NCI-H526 (cell line): ENCODE measurements around the gene CLECL1.

ENCODE experiments used
- DNase-seq, 2 experiments: peaks; one replicate each; lab custom pipeline; 2025; lab: John Stamatoyannopoulos, UW

The CLECL1 gene

DNA sequence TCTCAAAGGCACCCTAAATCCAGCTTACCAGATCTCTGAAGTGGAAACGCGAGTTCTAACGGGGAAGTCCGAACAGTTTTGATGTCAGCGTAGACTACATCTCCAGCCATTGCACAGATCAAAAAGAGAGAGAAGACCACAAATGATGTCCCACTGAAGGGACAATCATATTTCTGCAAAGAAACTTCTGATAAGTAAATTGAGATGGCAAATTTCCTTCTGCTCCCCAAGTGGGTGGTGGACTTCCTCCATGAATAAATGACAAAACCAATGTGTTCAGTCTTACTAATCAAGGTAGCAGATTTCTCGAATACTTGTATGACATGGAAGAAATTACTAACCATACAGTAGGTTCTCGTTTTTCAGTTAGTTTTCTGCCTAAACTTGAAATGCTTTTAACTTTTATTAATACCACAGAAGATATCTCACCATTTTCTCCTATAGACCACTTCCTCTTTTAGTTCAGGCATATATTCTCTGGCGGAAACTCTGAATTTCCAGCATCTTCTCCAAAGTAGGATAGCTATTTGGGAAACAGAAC lies at the start of gene CLECL1:
Gene CLECL1, minus strand, starts transcription at position 177 of the 541 bp plus-strand sequence.
- DNase-seq, result no peak

DNA sequence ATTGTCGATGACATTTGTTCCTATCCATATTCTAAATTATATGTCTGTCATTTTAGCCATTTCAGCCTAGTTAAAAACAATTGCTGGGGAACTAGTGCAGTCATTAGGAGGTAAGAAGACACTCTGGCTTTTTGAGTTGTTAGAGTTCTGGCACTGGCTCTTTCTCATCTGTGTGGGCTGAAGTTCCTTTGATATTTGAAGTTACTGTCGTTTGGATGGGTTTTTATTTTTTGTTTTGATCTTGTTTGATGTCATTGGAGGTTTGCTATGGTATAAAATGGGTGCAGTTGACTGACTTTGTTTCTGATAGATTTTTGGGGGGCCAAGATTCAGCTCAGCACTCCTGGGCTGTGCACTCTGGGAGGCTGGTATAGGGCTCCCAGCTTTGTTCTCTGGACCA lies 48.5 kb upstream of the CLECL1 start:
- DNase-seq, result no peak

DNA sequence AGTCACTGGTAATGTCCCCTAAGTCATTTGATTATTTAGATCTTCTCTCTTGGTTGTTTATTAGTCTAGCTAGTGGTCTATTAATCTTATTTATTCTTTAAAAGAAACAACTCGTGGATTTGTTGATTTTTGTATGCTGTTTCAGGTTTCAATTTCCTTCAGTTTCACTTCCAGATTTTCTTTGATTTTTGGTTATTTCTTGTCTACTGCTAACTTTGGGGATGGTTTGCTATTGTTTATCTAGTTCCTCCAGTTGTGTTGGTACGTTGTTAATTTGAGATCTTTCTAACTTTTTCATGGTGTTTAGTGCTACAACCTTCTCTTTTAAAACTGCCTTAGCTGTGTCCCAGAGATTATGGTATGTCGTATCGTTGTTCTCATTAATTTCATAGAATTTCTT lies 46.3 kb upstream of the CLECL1 start:
- no peak for DNase-seq

DNA sequence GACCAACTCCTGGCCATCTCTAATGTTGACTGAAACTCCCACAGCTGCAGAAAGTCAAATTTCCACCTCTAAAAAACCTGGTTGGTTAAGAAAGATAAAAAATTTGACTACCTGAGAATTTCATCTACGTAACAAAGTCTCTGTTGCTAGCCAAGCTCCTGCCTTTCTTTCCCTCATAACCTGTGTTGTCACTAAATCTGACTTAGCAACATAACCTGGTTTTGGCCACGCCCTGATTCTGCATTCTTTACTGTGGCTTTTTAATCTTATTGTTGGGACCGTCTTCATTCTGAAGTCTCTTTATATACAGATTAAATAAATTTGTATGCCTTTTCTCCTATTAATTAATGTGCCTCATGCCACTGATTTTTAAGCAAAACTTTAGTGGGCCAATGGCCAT lies 43.9 kb upstream of the CLECL1 start:
- no peak for DNase-seq

DNA sequence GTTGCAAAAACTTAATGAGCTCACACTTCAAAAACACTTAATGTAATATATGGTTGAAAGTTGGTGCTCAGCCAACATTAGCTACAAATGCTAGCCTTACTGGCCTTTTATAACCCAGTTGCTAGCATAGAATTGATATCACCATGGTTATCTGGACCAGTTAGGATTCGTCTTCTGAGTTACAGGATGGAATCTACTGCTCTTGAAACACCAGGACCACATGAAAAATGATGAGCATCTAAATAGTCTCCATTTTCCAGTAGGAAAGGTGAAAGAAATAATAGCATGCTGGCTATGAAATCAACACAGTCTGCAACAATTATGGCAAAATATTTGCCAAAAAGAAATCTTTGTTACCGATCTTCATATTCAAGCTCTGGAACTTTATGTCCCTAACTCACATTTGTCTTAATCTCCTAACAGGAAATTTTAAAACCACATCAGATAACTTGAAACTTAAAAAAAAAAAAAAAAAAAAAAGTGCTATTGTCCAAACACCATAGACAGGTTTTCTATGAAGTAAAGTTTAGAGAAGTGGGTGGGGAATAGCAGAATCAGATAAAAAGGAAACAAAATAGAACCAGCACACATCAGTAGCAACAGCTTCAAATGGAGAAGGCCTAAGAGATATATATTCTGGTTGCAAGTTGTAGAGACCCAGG lies 40.5 kb upstream of the CLECL1 start:
- DNase-seq, result no peak

DNA sequence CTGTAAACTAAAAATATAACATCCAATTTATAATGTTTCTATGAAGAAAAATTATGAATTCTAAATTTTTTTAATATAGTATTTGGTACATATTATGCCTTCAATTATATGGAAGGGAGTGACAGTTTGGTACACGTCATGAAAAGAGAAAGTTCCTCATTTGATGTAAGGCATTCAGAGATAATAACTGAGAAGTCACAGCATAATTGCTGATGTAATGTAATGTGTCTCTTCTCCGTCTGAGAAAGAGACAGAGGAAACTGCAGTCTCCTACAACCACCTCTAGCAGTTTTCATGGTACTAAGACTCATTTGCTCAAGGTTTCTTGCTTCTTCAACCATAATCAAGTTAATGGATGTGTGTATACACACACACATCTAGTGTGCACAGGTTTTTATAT lies 30.1 kb upstream of the CLECL1 start:
- DNase-seq, result no peak

DNA sequence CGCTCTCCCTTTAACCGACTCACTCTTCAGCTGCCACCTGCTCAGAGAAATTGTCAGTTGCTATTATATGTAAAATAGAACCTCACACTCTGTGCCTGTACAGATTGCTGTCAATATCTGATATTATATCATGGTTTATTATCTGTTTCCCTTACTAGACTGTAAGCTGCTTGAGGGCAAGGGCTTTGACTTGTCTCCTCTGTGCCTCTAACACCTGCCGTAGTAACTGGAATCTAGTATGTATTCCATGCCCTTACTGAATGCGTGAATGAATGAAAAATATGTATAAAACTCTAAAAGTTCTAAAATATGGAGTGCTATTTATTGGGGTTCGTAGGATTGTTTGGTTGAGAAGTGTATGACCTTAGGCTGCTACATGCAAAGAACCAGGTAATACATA lies 29.5 kb upstream of the CLECL1 start:
- no peak for DNase-seq

DNA sequence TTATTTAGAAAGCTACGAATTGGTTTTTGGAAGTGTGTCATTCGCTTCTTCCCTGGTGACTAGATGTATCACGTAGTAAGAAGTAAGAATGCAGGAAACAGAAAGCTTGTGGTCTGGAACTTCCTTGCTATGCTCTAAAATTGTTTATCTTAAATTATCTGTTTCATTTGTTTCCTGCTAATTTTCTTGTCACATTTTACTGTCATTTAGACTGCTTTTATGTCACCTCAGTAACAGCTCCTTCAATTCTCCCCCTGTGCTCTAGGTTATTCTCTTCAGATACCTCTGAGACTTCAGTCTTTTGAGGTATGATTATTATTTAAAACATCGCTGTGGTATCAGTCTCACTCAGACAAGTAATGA lies 28.5 kb upstream of the CLECL1 start:
- DNase-seq, result no peak

DNA sequence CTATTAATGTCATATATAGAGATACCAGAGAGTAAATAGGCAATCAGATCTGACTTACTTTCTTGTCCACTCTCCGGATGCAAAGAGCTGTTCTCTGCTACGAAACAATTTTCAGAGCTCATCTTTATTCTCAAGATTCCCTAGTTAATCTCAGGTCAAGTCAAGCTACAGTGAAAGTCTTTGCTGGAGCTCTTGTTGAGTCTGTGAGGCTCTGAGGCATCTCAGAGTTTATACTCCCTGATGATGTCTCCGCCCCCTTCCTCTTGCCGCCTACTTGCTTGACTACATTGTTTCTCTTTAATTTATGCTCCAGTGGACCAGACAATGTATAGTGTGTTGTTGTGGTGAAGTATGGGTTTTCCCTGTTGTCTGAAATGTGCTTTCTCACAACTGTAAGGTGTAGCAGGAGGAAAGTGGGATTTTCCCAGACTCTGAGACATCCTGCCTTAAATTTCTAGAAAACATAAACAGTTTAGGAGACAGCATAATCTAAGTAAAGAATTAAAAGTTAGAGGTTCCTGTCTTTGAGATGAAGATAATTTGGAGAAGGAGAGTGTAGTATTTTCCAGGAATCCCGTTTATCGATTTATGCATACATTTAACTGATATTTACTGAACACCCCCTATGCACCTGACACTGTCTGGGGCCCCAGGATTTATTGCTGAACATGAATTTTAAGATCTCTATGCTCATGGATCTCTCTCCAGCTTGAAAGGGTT lies 28.0 kb upstream of the CLECL1 start, which contains the start of gene CD69:
Gene CD69, minus strand, starts transcription at position 203 of the 720 bp plus-strand sequence. Its CDS starts 81 bp downstream, at position 122.
- peak; percentile 75 to 78 for DNase-seq

DNA sequence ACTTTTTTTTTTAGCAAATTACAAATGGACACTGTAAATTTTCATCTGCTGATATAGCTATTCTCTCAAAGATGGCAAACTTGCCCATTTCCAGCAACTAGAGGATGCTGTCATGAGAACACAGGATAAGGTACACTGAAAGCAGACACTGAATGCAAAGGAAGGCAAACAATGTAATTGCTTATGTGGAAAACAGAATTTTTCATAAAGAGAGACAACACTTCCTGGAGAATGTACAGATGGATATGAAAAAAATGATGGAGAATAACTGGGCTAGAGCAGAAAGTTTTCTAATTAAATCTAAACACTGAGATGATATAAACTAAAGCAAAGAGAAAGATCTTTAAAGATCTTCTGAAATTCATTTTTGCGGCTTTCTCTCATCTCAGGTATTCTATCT lies 27.2 kb upstream of the CLECL1 start:
- DNase-seq, result peak; percentile 42 to 50

DNA sequence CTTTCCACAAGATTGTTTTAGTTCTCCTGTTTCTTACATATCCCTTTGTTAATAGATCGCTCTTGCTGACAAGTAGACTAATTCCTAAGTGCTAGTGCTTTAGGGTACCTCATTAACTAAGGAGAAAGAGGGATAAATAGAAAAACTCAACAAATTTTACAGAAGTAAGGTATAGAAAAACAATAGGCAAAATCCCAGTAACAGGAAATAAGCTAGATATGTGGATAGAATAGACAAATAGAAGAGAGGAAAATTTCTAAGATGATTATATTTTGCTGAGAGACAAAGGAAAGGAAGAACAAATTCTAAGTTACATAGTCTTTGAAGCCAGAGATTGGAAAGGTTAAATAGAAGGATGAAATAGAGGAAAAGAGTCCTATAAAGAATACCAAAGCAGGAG lies 26.8 kb upstream of the CLECL1 start:
- no peak for DNase-seq

DNA sequence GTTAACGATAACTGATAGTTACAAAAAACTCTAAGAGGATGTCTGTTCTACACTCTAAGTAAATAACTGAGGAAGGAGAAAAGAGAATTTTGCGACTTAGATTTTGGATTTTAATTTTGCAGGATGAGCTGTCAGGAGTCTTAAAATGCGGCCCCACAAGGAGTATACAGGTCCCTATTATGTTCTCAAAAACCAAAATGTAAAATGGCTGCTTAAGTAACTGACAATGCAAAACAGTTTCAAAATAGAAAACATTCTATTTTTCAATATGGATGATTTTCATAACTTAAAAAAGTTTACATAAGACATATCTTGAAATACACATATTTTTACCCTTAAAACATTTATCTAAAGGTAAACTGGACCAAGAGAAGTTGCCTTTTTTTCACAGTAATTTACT lies 25.2 kb upstream of the CLECL1 start:
- DNase-seq, result peak; percentile 42 to 43

DNA sequence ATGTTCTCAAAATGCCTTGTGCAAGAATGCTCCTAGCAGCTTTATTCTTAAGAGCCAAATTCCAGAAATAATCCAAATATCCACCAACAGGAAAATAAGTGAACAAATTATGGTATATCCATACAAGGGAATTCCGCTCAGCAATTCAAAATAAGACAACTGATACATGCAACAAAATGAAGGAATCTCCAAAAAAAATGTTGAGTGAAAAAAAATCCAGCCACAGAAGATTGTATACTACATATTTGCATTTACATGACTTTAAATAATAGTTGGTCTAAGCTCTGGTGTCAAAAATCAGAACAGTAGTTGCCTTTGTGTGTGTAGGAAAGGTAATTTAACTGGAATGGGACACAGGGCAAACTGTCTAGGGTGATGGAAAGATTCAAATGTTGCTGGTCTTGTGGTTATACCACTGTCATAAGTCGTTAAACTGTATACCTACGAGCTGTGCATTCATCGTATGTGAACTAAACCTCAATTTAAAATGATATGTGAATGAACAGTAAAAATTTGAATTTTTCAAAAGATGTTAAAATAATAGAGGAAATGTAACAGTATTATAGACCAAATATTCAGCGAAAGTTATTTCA lies 24.6 kb upstream of the CLECL1 start:
- peak; percentile 86 to 90 for DNase-seq

DNA sequence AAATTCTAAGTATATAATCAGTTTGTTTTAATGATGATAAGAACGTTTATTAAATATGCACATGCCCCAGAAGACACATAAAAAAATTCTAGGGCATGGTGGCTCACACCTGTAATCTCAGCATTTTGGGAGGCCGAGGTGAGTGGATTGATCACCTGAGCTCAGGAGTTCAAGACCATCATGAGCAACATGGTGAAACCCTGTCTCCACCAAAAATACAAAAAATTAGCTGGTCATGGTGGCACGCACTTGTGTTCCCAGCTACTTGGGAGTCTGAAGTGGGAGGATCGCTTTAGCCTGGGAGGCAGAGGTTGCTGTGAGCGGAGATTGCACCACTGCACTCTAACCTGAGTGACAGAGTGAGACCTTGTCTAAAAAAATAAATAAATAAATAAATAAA lies 23.8 kb upstream of the CLECL1 start:
- DNase-seq, result no peak

DNA sequence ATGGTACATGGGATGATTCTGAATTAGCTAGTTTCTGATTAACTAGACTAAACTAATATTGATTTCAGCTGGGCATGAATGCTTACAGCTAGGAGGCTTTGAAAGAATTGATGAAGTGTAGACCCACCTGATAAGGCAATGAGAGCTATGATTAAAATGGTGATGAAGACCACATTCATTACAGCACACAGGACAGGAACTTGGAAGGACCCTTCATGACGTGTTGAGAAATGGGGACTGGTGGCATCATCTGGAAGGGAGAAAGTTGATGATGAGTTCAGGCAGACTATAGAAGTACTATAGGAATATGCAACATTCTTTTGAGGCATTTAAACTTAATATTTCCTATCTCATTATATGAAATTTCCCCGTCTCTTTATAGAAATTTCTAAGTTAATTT lies 23.3 kb upstream of the CLECL1 start:
- DNase-seq, result no peak

DNA sequence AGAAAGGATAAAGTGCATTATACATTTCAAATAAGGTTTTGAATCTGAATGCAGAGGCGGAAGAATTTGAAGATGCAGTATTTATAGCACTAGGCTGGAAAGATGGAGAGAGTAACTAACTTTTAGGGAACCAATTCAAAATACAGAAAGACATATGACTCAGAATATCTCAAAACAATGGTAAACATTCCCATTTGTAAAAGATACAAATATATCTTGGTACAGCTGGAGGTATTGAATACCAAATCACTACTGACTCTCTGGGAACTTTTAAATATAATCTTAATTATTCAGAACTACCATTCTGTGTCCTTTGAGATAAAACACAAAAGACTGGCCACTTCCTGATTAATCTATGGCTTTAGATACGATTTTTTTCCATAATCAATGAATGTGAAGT lies 22.7 kb upstream of the CLECL1 start:
- no peak for DNase-seq

DNA sequence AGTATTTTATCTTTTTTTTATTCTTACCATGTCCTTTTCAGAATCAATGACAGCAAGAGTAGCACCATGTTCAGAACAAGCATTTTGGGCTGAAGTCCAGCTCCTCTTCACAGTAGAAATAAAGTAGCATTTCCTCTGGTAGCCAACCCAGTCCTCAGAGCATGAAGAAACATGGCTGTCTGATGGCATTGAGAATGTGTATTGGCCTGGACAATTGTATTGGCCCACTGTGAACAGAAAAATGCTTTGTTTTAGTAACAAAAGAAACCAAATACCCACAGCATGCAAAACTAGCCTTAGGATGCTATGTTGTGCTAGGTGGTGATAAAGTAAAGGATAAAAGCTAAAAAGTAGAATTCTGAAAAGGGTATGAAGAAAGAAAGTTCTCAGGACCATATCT lies 22.1 kb upstream of the CLECL1 start:
- no peak for DNase-seq

DNA sequence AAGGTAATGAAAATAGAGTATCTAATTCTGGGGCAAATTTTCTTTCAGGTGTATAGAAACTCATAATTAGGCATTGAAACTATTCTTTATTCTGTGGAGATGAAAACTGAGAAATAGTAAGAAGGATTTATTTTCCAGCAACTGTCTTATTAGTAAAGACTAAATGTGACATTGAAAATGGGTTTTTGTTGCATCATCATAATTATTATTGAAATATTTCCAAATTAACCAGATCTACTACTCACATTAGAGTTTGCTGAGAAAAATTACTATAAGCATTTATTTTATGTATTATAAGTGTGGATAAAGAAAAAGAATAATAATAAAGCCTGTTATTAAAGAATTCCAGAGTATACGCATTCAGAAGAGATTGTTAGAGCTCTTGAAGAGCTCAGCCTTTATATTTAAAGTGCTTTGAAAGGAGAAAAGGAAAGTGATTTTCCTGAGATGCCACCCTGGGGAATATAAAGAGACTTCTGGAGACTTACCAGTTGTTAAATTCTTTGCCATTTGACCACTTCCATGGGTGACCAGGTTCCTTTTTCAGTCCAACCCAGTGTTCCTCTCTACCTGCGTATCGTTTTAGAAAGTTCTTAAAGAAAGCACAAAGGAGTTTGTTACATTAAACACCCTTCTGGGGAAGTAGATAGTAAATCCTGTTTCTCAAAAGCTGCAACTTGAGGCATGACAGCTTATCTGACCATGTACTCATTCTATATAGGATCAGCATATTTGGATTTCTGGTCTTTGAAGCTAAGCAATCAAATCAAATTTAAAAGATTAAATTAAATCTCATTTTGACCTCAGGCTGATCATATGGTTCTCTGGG lies 21.4 kb upstream of the CLECL1 start:
- no peak for DNase-seq

DNA sequence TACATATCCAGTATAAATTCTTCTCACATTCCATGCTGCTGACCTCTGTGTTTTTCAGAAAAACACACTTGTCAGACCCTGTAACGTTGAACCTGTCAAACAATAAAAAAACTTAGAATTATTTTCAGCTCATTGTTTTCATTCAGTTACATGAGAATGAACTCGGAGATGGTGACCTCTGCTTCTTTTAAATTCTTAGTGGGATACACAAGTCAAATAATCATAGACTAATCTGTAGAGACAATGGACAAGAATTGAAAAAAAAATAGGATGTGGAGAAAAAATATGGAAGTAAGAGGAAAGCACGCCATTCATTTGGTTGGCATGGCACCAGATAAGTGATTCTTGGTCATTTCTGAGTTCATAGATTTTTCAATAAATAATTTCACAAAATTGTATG lies 20.6 kb upstream of the CLECL1 start:
- no peak for DNase-seq

DNA sequence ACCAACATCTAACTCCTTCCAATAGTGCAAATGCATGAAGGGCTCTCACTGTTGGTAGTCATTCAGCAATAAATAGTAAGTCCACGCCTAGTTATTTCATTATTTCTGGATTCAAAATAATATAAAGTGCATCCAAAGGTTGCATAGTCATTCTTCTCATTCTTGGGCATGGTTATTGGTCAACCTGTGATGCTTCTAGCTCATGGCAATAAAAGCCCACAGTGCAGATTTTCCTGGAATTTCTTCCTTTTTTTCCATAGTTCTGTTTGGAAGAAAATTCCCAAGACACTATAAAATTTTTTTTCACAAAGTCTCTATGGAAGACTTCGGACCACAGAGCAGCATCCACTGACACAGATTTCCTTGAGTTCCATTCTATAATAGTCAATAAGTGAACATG lies 20.2 kb upstream of the CLECL1 start:
- no peak for DNase-seq

DNA sequence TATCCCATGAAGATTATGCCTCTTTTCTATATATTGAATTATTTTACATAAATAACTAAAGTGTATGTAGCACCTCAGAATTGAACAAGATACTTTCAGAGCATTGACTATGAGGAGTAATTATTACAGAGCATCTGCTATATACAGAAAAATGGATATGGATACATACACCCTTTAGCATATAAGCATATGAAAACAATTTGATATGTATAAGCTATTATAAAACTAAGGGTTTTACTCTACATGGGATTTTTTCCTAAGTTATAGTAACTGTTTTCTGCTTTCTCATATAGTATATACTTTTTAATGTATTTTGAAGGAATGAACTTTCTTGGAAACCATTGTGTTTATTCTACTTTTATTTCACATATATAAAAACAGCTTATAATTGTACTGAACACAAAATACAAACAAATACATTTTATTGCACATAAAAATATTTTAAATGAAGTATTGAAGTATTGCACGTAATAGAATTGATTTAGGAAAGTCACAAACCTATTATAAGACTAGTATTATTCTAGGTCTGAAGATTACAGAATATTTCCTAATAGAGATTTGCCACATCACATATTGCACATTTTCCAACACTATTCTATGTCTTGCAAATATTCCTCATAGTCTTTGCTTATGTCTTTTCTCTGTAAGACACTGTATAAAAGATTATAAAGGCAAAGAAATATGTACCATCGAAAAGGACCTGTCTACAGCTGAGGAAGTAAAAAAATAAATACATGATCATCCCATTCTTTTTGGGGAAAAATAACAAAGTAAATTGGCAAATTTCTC lies 19.4 kb upstream of the CLECL1 start:
- DNase-seq, result no peak
